ENCODE data around the gene KHDRBS2. TPM values are rescaled to one million over a fixed set of nuclear protein-coding genes. Genes with fewer than 3 reads are reported as not detected.

Gene KHDRBS2
- polyA plus RNA-seq, 1 donor (not counting 4 experiments of a cell fraction or from before 2014, with no cell fraction given) = not detected

GRCh38 chr6:62086047-62086446 lies 200.0 kb downstream of the KHDRBS2 start:
- Histone ChIP-seq H3K9ac (ENCODE audit: control insufficient read depth, extremely low read depth, insufficient read depth, low read length) (no peak overlapping the region), H4K20me1 (ENCODE audit: control insufficient read depth, extremely low read depth, insufficient read depth, low read length) (no peaks in the 10 kb centered on the region), H2AFZ (ENCODE audit: control insufficient read depth, low read length) (no peak overlapping the region), H3K27me3 (ENCODE audit: control insufficient read depth, extremely low read depth, insufficient read depth, low read length) (no peaks in the 10 kb centered on the region), H3K79me2 (ENCODE audit: control insufficient read depth, insufficient read depth, low read length) (no peaks in the 10 kb centered on the region), H3K36me3 (ENCODE audit: control insufficient read depth in 2 of 2, extremely low read depth in 1 of 2, insufficient read depth in 2 of 2, low read length in 2 of 2) (no peaks in the 10 kb centered on the region), H3K4me2 (ENCODE audit: control insufficient read depth, extremely low read depth, insufficient read depth, low read depth, low read length) (no peak overlapping the region), H3K9me1 (ENCODE audit: control insufficient read depth, extremely low read depth, insufficient read depth, low read length) (no peaks in the 10 kb centered on the region), H3K4me3 (ENCODE audit: control insufficient read depth in 2 of 3, extremely low read depth in 1 of 3, insufficient read depth in 2 of 3, low read depth in 1 of 3, low read length in 3 of 3) (no peak overlapping the region), H3K4me1 (ENCODE audit: control insufficient read depth, extremely low read depth, insufficient read depth, low read length) (no peaks in the 10 kb centered on the region), H3K27ac (ENCODE audit: control insufficient read depth, insufficient read depth, low read length) (no peak overlapping the region), H3K9me3 (ENCODE audit: control insufficient read depth, low read depth, low read length) (no peaks in the 10 kb centered on the region)
- dilution Hi-C loops (cut with MboI; ENCODE audit: extremely low pct_ligation_motif_present, low sequenced_read_pairs) = no loop called here
- DNase-seq (ENCODE audit: low read depth, low spot score) (no peak), FAIRE-seq (no peak)
- TF ChIP-seq CTCF (optimal IDR thresholded peaks at IDR 0.05 in 1 of 3, IDR thresholded peaks at IDR 0.05 in 1 of 3, conservative IDR thresholded peaks at IDR 0.05 in 1 of 3; ENCODE audit: extremely low read depth in 1 of 3, insufficient read depth in 2 of 3, low read length in 3 of 3) (no peak), EZH2 (IDR thresholded peaks at IDR 0.05; ENCODE audit: low read length) (no peak)

- H3K9me3 ChIP-seq (ENCODE audit: control insufficient read depth, low read depth, low read length) = no peaks in the 10 kb centered on the region
- no peaks in the 10 kb centered on the region for H3K79me2 ChIP-seq (ENCODE audit: control insufficient read depth, insufficient read depth, low read length)
- H3K27me3 ChIP-seq (ENCODE audit: control insufficient read depth, extremely low read depth, insufficient read depth, low read length) = no peaks in the 10 kb centered on the region
- no peaks in the 10 kb centered on the region for H3K36me3 ChIP-seq (ENCODE audit: control insufficient read depth in 2 of 2, extremely low read depth in 1 of 2, insufficient read depth in 2 of 2, low read length in 2 of 2)
- no peak overlapping the region for H3K9ac ChIP-seq (ENCODE audit: control insufficient read depth, extremely low read depth, insufficient read depth, low read length)
- no peak overlapping the region for H3K4me2 ChIP-seq (ENCODE audit: control insufficient read depth, extremely low read depth, insufficient read depth, low read depth, low read length)
- no peak overlapping the region for H2AFZ ChIP-seq (ENCODE audit: control insufficient read depth, low read length)
- DNase-seq (ENCODE audit: low read depth, low spot score) (no peak), FAIRE-seq (no peak)
- H3K4me1 ChIP-seq (ENCODE audit: control insufficient read depth, extremely low read depth, insufficient read depth, low read length) = no peaks in the 10 kb centered on the region
- TF ChIP-seq CTCF (optimal IDR thresholded peaks at IDR 0.05 in 1 of 3, IDR thresholded peaks at IDR 0.05 in 1 of 3, conservative IDR thresholded peaks at IDR 0.05 in 1 of 3; ENCODE audit: extremely low read depth in 1 of 3, insufficient read depth in 2 of 3, low read length in 3 of 3) = no peak
- no peak for TF ChIP-seq EZH2 (IDR thresholded peaks at IDR 0.05; ENCODE audit: low read length)
- dilution Hi-C loops (cut with MboI; ENCODE audit: extremely low pct_ligation_motif_present, low sequenced_read_pairs) = no loop called here
- H3K27ac ChIP-seq (ENCODE audit: control insufficient read depth, insufficient read depth, low read length) = no peak overlapping the region
- H4K20me1 ChIP-seq (ENCODE audit: control insufficient read depth, extremely low read depth, insufficient read depth, low read length) = no peaks in the 10 kb centered on the region
- no peak overlapping the region for H3K4me3 ChIP-seq (ENCODE audit: control insufficient read depth in 2 of 3, extremely low read depth in 1 of 3, insufficient read depth in 2 of 3, low read depth in 1 of 3, low read length in 3 of 3)
- H3K9me1 ChIP-seq (ENCODE audit: control insufficient read depth, extremely low read depth, insufficient read depth, low read length) = no peaks in the 10 kb centered on the region
These were observed 210.2 kb downstream of the KHDRBS2 start for GRCh38 chr6:62075869-62076268.
